Spleen (tissue), 7 donors: ENCODE data around the gene SEC14L6.

ENCODE experiments used
- POLR2A ChIP-seq, 3 donors: fragments of 450-650 bp; IDR thresholded peaks; one replicate each; pipeline ENCODE4 v1.5.1; 2017; ENCODE audit warnings: antibody characterized with exemption in 3 of 3, mild to moderate bottlenecking in 1 of 3
- POLR2AphosphoS5 ChIP-seq, 3 donors: sonication (generic); formaldehyde crosslinking; IDR thresholded peaks; one replicate each; pipeline ENCODE4 v1.5.1; 2017; ENCODE audit warnings: antibody characterized with exemption in 3 of 3
- TF ChIP-seq, protein P1 (sequence below), 11 experiments: fragments of 200-600 bp in 7 of 11; fragments of 450-650 bp in 4 of 11; sonication (generic) in 4 of 11; IDR thresholded peaks in 8 of 11; conservative IDR thresholded peaks in 3 of 11; 1 replicate in 7 of 11; 2 replicates in 4 of 11; pipeline versions ENCODE4 v1.4.0 to v1.8.0; 2016 to 2021; ENCODE audit warnings: antibody characterized with exemption in 11 of 11, inconsistent platforms in 4 of 11, mild to moderate bottlenecking in 1 of 11
- donor health status: DM: no; HTN: no; CAD: no; lungs with moderate emphysema.
- donor health status: DM: no; HTN: no; CAD: no.
- donor health status: DM: no; HTN: no; CAD: no.

DNA sequence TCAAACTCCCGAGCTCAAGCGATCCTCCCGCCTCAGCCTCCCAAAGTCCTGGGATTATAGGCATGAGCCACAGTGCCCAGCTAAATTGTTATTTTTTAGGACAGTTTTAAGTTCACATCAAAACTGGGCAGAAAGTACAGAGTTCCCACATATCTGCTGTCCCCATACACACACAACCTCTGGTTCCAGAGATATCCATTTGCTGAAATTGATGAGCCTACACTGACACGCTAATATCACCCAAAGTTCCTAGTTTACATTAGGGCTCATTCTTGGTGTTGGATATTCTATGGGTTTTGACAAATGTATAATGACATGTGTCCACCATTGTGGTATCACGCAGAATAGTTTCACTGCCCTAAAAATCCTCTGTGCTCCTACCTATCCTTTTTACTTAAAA, 38.3 kb downstream of the SEC14L6 start:
- TF ChIP-seq, protein P1, sequence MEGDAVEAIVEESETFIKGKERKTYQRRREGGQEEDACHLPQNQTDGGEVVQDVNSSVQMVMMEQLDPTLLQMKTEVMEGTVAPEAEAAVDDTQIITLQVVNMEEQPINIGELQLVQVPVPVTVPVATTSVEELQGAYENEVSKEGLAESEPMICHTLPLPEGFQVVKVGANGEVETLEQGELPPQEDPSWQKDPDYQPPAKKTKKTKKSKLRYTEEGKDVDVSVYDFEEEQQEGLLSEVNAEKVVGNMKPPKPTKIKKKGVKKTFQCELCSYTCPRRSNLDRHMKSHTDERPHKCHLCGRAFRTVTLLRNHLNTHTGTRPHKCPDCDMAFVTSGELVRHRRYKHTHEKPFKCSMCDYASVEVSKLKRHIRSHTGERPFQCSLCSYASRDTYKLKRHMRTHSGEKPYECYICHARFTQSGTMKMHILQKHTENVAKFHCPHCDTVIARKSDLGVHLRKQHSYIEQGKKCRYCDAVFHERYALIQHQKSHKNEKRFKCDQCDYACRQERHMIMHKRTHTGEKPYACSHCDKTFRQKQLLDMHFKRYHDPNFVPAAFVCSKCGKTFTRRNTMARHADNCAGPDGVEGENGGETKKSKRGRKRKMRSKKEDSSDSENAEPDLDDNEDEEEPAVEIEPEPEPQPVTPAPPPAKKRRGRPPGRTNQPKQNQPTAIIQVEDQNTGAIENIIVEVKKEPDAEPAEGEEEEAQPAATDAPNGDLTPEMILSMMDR (IDR thresholded peaks at IDR 0.05 in 8 of 11, conservative IDR thresholded peaks at IDR 0.05 in 3 of 11): no peak
- TF ChIP-seq POLR2AphosphoS5 (IDR thresholded peaks at IDR 0.05) (no peak), POLR2A (IDR thresholded peaks at IDR 0.05) (no peak)
